ENCODE measurements around the gene TEX10.

GRCh38 chr9:100324594-100325200, 28.0 kb downstream of the TEX10 start:
- TF ChIP-seq POLR2AphosphoS5 (IDR thresholded peaks at IDR 0.05) (no peak), EP300 (IDR thresholded peaks at IDR 0.05) (no peak)

All from suprapubic skin (tissue), 4 donors.